Neural crest cell (in vitro differentiated cells): ENCODE data around the gene GORASP2. TPM values are rescaled to one million over a fixed set of nuclear protein-coding genes. Genes with fewer than 3 reads are reported as not detected.

ENCODE experiments used
- DNase-seq: peaks from one replicate; pipeline ENCODE4 v3.0.0; 2021; ENCODE audit warnings: low read depth, mixed read lengths, low spot score
- H3K27ac Mint-ChIP-seq: one replicate; pipeline ENCODE4 v1.8.0; 2021; ENCODE audit warnings: mild to moderate bottlenecking, mixed read lengths; ENCODE audit not compliant: unreplicated experiment
- H3K27me3 Mint-ChIP-seq: 2 replicates; pipeline ENCODE4 v1.8.0; 2021; ENCODE audit warnings: low read depth, mild to moderate bottlenecking, mixed read lengths
- H3K36me3 Mint-ChIP-seq: 2 replicates; pipeline ENCODE4 v1.8.0; 2021; ENCODE audit warnings: low read depth, mild to moderate bottlenecking, mixed read lengths
- H3K4me1 Mint-ChIP-seq: 2 replicates; pipeline ENCODE4 v1.8.0; 2021; ENCODE audit warnings: mixed read lengths
- H3K4me3 Mint-ChIP-seq: one replicate; pipeline ENCODE4 v1.8.0; 2021; ENCODE audit warnings: mild to moderate bottlenecking, mixed read lengths
- H3K9me3 Mint-ChIP-seq: 2 replicates; pipeline ENCODE4 v1.8.0; 2021; ENCODE audit warnings: mixed read lengths
- total RNA-seq: library from RNA; stranded (reverse); gene quantifications from 2 replicates; pipeline ENCODE4 v1.2.1, GENCODE V29; 2021
- TF ChIP-seq, protein P1 (sequence below): fragments of 200-600 bp; sonication (generic); conservative IDR thresholded peaks from 2 replicates; pipeline ENCODE4 v1.5.0; 2021; ENCODE audit warnings: antibody characterized with exemption, mild to moderate bottlenecking

Gene GORASP2
- total RNA-seq, 1 donor from 2014 or later, result 71.4 TPM

DNA sequence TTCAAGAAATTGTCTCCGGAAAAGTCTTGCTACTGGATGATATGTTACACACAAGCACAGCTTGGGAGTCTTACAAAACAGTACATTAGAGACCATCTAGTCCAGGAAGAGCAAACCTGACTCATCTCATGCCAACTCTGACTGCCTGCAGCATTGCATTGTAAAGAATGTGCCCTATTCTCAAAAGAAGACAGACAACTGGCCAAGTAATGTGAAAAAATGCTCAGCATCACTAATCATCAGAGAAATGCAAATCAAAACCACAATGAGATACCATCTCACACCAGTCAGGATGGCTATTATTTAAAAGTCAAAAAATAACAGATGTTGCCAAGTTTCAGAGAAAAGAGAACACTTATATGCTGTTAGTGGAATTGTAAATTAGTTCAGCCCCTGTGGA is 42.7 kb upstream of the GORASP2 start:
- Mint-ChIP-seq H3K4me1 (no peaks in the 10 kb centered on the region), H3K36me3 (no peaks in the 10 kb centered on the region), H3K27me3 (peaks cover 14% of the 10 kb centered on the region), H3K4me3 (no peak overlapping the region), H3K9me3 (no peaks in the 10 kb centered on the region), H3K27ac (no peak overlapping the region)
- TF ChIP-seq, protein P1, sequence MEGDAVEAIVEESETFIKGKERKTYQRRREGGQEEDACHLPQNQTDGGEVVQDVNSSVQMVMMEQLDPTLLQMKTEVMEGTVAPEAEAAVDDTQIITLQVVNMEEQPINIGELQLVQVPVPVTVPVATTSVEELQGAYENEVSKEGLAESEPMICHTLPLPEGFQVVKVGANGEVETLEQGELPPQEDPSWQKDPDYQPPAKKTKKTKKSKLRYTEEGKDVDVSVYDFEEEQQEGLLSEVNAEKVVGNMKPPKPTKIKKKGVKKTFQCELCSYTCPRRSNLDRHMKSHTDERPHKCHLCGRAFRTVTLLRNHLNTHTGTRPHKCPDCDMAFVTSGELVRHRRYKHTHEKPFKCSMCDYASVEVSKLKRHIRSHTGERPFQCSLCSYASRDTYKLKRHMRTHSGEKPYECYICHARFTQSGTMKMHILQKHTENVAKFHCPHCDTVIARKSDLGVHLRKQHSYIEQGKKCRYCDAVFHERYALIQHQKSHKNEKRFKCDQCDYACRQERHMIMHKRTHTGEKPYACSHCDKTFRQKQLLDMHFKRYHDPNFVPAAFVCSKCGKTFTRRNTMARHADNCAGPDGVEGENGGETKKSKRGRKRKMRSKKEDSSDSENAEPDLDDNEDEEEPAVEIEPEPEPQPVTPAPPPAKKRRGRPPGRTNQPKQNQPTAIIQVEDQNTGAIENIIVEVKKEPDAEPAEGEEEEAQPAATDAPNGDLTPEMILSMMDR, result no peak
- no peak for DNase-seq

DNA sequence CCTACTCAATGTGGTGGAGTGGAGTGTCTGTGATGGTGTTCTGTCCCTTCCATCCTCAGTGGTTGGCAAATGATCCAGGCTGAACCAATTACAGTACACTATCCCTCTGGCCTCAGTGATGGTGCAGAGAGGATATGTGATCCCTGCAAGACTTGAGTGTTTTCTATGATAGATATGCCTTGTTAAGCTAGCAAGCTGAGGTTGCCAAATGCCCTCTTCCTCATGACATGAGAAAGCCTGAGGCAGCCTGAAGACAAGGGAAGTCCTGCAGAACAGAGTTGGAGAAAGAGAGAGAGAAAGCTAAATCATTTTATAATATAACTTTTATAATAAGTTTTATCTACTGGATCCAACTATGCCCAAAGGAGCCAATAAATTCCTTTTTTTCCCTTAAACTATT is 41.6 kb upstream of the GORASP2 start:
- Mint-ChIP-seq H3K27me3 (peaks cover 5% of the 10 kb centered on the region), H3K4me3 (no peak overlapping the region), H3K27ac (no peak overlapping the region), H3K36me3 (no peaks in the 10 kb centered on the region), H3K4me1 (no peaks in the 10 kb centered on the region), H3K9me3 (no peaks in the 10 kb centered on the region)
- no peak for DNase-seq
- TF ChIP-seq, protein P1, result no peak

DNA sequence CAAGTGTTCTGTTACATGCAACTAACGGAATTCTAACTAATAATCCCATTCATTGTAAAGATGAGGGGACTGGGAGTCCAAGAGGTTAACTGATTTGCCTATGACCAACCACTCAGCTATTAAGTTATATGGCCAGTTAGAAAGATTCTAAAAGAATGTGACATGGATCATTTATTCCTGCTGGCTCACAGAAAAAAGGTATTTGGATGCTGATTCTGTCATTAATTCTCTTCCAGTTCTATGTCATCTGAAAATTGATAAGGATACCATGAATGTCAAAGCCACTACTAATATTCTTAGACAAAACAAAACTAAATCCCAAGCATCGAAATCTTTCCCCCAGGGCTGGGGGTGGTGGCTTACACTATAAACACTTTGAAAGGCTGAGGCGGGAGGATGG is 41.2 kb upstream of the GORASP2 start:
- no peak for DNase-seq
- TF ChIP-seq, protein P1, result no peak
- Mint-ChIP-seq H3K27ac (no peak overlapping the region), H3K4me1 (no peaks in the 10 kb centered on the region), H3K27me3 (peaks cover 3% of the 10 kb centered on the region), H3K4me3 (no peak overlapping the region), H3K9me3 (no peaks in the 10 kb centered on the region), H3K36me3 (no peaks in the 10 kb centered on the region)

DNA sequence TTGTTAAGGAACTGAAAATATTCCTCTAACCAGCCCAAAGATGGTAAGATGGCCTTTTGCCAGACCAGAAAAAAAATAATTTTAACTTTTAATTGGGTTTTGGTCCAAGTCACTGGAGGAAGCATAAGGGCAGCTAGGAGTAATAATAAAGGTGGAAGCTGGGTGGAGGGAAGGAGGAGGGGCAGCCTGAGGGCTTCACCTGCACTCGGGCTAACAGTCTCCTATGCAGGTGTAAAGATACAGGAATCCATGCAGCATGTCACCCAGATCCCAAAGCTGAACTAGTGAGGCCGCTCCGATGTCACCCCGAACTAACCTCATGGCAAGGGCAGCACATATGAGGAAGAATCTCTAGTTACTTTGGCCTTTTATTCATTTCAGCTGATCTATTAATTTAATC is 37.2 kb upstream of the GORASP2 start:
- TF ChIP-seq, protein P1, result no peak
- Mint-ChIP-seq H3K36me3 (no peaks in the 10 kb centered on the region), H3K4me1 (peaks cover 5% of the 10 kb centered on the region), H3K27me3 (no peaks in the 10 kb centered on the region), H3K4me3 (no peak overlapping the region), H3K27ac (no peak overlapping the region), H3K9me3 (no peaks in the 10 kb centered on the region)
- no peak for DNase-seq

DNA sequence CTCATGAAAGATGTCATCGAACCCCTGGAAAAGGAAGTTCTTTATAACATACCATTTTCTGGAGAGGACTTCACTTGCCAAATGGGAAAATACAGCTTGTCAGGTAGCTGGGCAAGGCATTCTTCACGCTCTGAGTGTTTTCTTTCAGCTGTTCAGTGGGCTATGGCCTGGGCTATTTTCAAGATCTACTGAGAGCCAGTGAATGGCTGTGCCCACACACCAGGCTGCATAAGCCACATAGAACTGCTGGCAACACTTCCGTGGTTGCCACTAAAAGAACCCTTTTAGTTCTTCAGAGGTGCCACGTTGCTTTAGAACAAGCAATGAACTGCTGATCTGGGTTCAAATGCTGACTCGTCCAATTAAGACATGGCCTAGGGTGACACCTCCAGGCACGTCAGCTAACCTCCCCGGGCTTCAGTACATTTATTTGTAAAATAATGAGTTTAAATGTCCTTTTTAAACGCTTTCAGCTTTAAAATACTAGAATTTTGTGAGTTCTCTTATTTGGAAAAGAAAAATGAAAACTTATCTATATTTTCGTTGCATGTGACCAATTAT is 36.6 kb upstream of the GORASP2 start:
- no peaks in the 10 kb centered on the region for H3K27me3 Mint-ChIP-seq
- DNase-seq, result no peak
- no peak overlapping the region for H3K27ac Mint-ChIP-seq
- TF ChIP-seq, protein P1, result no peak
- H3K4me1 Mint-ChIP-seq, result peaks cover 5% of the 10 kb centered on the region
- H3K4me3 Mint-ChIP-seq, result no peak overlapping the region
- no peaks in the 10 kb centered on the region for H3K9me3 Mint-ChIP-seq
- H3K36me3 Mint-ChIP-seq, result no peaks in the 10 kb centered on the region
